A673 (cell line): ENCODE data around the gene MORN5. TPM values are rescaled to one million over a fixed set of nuclear protein-coding genes. Genes with fewer than 3 reads are reported as not detected.

Experiments
- BruUV-seq: library from RNA; stranded (reverse); fragments of 400-500 nt; replicated peaks from 2 replicates; lab custom pipeline; 2021; lab: Mats Ljungman, UMichigan
- CTCF ChIA-PET: fragments of 300-600 bp; sonication (Branson Sonifier 250); formaldehyde crosslinking; loops from one replicate; lab custom pipeline; 2022; ENCODE audit warnings: antibody characterized with exemption; lab: Charles Lee
- POLR2A ChIA-PET: fragments of 300-600 bp; sonication (Branson Sonifier 250); formaldehyde crosslinking; loops from one replicate; lab custom pipeline; 2022; ENCODE audit warnings: antibody characterized with exemption; ENCODE audit not compliant: low non-redundant PET; lab: Charles Lee
- DNase-seq: peaks from one replicate; pipeline ENCODE4 v3.0.0-alpha.2; 2015; ENCODE audit warnings: low spot score
- H3K27ac ChIP-seq: fragments of 200-600 bp; sonication (generic); 2 replicates; pipeline ENCODE4 v1.5.1; 2016; ENCODE audit warnings: mixed run types, low read depth, mild to moderate bottlenecking, mixed read lengths, antibody characterized with exemption, low read length; ENCODE audit not compliant: poor library complexity, severe bottlenecking
- H3K27me3 ChIP-seq: fragments of 200-600 bp; sonication (generic); replicated peaks from 2 replicates; pipeline ENCODE4 v1.6.1; 2017; ENCODE audit warnings: mixed run types, low read depth, mild to moderate bottlenecking, mixed read lengths, antibody characterized with exemption, low read length; ENCODE audit not compliant: insufficient read depth, poor library complexity
- H3K36me3 ChIP-seq: fragments of 200-600 bp; sonication (generic); 2 replicates; pipeline ENCODE4 v1.6.1; 2016; ENCODE audit warnings: mixed run types, mild to moderate bottlenecking, mixed read lengths, antibody characterized with exemption, low read length; ENCODE audit not compliant: insufficient read depth, poor library complexity, severe bottlenecking
- H3K4me1 ChIP-seq: fragments of 200-600 bp; sonication (generic); 2 replicates; pipeline ENCODE4 v1.6.1; 2017; ENCODE audit warnings: mixed run types, mild to moderate bottlenecking, mixed read lengths, antibody characterized with exemption, low read length; ENCODE audit not compliant: insufficient read depth, poor library complexity, severe bottlenecking
- H3K4me3 ChIP-seq: fragments of 200-600 bp; sonication (generic); 2 replicates; pipeline ENCODE4 v1.5.1; 2016; ENCODE audit warnings: low read depth, mixed run types, mild to moderate bottlenecking, mixed read lengths, low read length; ENCODE audit not compliant: poor library complexity, severe bottlenecking
- H3K9me3 ChIP-seq: fragments of 200-600 bp; sonication (generic); 2 replicates; pipeline ENCODE4 v1.6.1; 2016; ENCODE audit warnings: mixed run types, low read depth, mild to moderate bottlenecking, mixed read lengths, antibody characterized with exemption, low read length; ENCODE audit not compliant: poor library complexity, severe bottlenecking
- EZH2 ChIP-seq: fragments of 200-600 bp; sonication (generic); IDR thresholded peaks from 2 replicates; pipeline ENCODE4 v1.6.1; 2017; ENCODE audit warnings: borderline replicate concordance, low read depth, mild to moderate bottlenecking, mixed read lengths, antibody characterized with exemption, low read length; ENCODE audit not compliant: poor library complexity, severe bottlenecking
- intact Hi-C: fragments of 100-400 bp; cut with micrococcal nuclease; formaldehyde crosslinking; loops from one replicate; pipeline ENCODE4 v1.10.0; 2022; ENCODE audit not compliant: unreplicated experiment
- total RNA-seq: library from RNA; stranded (reverse); gene quantifications from 2 replicates; pipeline ENCODE4 v1.2.3, GENCODE V29; 2021
- TF ChIP-seq, protein P1 (sequence below): fragments of 300-800, 200-600 bp; sonication (generic); conservative IDR thresholded peaks from 2 replicates; pipeline ENCODE4 v1.5.1; 2017; ENCODE audit warnings: low read depth, mild to moderate bottlenecking, antibody characterized with exemption, low read length, moderate library complexity, mixed read lengths

MORN5 gene
- total RNA-seq, 1 experiment from 2014 or later = not detected

DNA sequence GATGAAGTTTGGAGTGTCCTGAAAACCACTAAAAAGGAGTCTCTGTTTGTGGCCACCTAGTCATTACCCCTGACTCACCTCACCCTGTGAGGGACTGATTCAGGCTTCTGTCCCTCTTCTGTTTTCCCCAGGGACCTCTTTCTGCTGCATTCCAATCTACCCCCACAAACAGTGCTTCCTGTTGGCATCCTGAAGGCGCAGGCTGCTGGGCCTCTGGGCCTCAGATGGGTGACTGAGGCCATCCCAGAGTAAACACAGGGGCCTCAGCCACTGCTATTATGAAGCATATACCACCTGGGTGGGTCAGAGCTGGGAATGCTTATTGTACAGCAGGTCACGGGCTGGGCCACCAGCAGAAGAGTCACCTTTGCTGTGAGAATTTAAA lies 20.0 kb downstream of the MORN5 start:
- H3K27me3 ChIP-seq = peaks cover 26% of the 10 kb centered on the region
- no TSS peak for BruUV-seq
- no peak overlapping the region for H3K27ac ChIP-seq
- no peaks in the 10 kb centered on the region for H3K9me3 ChIP-seq
- no peak for TF ChIP-seq EZH2
- TF ChIP-seq, protein P1, sequence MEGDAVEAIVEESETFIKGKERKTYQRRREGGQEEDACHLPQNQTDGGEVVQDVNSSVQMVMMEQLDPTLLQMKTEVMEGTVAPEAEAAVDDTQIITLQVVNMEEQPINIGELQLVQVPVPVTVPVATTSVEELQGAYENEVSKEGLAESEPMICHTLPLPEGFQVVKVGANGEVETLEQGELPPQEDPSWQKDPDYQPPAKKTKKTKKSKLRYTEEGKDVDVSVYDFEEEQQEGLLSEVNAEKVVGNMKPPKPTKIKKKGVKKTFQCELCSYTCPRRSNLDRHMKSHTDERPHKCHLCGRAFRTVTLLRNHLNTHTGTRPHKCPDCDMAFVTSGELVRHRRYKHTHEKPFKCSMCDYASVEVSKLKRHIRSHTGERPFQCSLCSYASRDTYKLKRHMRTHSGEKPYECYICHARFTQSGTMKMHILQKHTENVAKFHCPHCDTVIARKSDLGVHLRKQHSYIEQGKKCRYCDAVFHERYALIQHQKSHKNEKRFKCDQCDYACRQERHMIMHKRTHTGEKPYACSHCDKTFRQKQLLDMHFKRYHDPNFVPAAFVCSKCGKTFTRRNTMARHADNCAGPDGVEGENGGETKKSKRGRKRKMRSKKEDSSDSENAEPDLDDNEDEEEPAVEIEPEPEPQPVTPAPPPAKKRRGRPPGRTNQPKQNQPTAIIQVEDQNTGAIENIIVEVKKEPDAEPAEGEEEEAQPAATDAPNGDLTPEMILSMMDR = no peak
- H3K4me1 ChIP-seq = no peaks in the 10 kb centered on the region
- ChIA-PET POLR2A (no interaction called here), CTCF (no interaction called here)
- intact Hi-C loops = no loop called here
- no peaks in the 10 kb centered on the region for H3K36me3 ChIP-seq
- peak; percentile 19 for DNase-seq
- H3K4me3 ChIP-seq = no peak overlapping the region

DNA sequence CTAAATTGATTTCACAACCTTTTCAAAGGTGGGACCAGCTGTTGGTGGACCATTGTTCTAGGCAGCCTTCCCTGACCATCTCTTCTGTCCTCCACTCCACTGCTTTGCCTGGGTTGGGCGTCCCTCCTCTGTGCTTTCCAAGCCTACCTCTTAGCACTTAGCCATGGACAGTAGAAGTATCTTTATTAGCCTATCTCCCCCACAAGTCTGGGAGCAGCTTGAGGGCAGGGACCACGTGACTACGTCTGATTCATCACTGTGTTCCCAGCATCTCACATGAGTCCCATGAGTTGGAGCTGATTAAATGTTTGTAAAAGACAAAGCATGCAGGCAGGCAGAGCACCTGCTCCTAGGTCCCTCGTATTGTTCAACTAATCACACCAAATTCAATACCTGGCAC lies 20.9 kb downstream of the MORN5 start:
- no peak overlapping the region for H3K4me3 ChIP-seq
- no peak for TF ChIP-seq EZH2
- TF ChIP-seq, protein P1 = no peak
- intact Hi-C loops = no loop called here
- peaks cover 26% of the 10 kb centered on the region for H3K27me3 ChIP-seq
- no peaks in the 10 kb centered on the region for H3K9me3 ChIP-seq
- no peaks in the 10 kb centered on the region for H3K4me1 ChIP-seq
- no TSS peak for BruUV-seq
- peak; percentile 10 for DNase-seq
- ChIA-PET POLR2A (no interaction called here), CTCF (interaction anchor here (0.6 kb wide), 1 partner anchor 82 kb away, joined by 3 read pairs; no protein-coding TSS in a partner anchor)
- H3K27ac ChIP-seq = no peak overlapping the region
- no peaks in the 10 kb centered on the region for H3K36me3 ChIP-seq

DNA sequence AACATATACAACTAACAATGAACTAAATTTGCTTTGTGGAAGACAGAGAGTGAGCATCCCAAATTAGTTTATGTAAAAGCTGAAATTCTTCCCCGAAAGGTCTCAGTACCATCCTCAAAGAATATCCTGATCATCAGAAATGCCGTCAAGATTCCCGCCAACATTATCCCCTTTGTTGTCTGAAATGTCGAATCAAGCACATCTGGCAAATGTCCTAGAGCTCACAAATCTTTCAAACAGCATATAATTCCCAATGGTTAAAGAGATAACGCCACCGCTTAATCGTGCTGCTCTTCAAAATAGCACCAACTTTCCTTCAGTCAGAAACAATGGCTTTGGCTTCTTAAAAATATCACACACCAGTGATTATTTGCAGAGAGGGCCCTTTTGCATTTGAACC lies 23.8 kb downstream of the MORN5 start:
- no peaks in the 10 kb centered on the region for H3K36me3 ChIP-seq
- peak; percentile 11 for DNase-seq
- BruUV-seq = no TSS peak
- no peak overlapping the region for H3K4me3 ChIP-seq
- ChIA-PET CTCF (no interaction called here), POLR2A (no interaction called here)
- H3K9me3 ChIP-seq = no peaks in the 10 kb centered on the region
- H3K4me1 ChIP-seq = no peaks in the 10 kb centered on the region
- H3K27me3 ChIP-seq = peaks cover 21% of the 10 kb centered on the region
- intact Hi-C loops = no loop called here
- H3K27ac ChIP-seq = no peak overlapping the region
- TF ChIP-seq, protein P1 = no peak
- no peak for TF ChIP-seq EZH2
